HG03520 (cell line): ENCODE data around the gene USP6NL.
A peak's percentile ranks its signal among the peaks of the same experiment; 100 is the strongest.

ENCODE experiments used
- ATAC-seq: cut with Tn5 transposase; IDR thresholded peaks from one replicate; pipeline ENCODE4 v1.9.1; 2021; ENCODE audit warnings: mild to moderate bottlenecking, moderate library complexity; ENCODE audit not compliant: unreplicated experiment

The USP6NL gene

DNA sequence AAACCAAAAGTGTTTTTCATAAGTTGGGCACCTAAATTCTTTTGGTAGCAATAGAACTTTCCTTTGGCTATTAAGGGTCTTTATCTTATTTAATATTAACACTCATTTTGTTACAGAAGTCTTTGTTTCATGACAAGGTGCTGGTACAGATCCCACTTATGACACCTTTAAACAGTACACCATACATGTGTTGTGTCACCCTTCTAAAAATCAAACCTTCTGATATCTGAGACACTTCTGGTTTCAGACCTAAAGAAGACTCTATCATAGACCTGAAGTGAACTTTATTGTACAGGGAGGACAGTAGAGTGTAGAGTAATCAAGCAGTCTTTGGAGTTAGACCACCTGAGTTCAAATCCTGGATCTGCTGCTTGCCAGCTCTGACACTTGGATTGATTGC lies 5.8 kb upstream of the USP6NL start:
- no peak for ATAC-seq

DNA sequence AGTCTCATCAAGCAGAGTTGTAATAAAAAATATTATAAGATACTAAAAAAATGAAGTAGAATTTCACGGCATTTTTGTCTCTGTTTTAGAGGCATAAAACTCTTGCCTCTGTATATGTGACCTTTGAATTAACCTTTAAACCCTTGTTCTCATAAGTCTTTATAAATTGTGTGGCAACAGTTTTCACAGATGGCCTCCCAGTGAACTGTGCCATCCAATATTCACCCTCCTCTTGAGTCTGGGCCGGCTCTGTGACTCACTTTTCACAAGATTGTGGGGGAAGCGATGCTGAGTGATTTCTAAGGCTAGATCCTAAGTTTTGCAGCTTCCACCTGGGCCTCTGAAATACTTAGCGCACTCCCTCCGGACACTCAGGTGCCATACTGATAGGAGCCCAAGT lies 4.6 kb upstream of the USP6NL start:
- ATAC-seq: no peak

DNA sequence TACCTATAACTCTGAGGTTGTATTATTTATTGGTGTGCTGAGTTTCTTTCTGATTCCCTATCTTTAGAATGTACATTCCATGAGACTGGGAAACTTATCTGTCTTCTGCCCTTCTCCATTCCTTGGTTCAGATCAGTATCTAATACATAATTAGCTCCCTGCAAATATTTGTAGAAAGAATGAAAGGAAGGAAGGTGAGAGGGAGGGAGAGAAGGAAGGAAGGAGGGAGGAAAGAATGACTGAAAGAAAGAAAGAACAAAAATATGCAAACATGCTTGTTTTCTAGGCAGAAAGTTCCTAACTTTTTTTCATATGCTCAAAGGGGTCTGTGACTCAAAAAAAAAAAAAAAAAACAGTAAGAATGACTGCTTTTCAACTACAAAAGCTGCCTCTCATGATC lies 3.9 kb upstream of the USP6NL start:
- no peak for ATAC-seq

DNA sequence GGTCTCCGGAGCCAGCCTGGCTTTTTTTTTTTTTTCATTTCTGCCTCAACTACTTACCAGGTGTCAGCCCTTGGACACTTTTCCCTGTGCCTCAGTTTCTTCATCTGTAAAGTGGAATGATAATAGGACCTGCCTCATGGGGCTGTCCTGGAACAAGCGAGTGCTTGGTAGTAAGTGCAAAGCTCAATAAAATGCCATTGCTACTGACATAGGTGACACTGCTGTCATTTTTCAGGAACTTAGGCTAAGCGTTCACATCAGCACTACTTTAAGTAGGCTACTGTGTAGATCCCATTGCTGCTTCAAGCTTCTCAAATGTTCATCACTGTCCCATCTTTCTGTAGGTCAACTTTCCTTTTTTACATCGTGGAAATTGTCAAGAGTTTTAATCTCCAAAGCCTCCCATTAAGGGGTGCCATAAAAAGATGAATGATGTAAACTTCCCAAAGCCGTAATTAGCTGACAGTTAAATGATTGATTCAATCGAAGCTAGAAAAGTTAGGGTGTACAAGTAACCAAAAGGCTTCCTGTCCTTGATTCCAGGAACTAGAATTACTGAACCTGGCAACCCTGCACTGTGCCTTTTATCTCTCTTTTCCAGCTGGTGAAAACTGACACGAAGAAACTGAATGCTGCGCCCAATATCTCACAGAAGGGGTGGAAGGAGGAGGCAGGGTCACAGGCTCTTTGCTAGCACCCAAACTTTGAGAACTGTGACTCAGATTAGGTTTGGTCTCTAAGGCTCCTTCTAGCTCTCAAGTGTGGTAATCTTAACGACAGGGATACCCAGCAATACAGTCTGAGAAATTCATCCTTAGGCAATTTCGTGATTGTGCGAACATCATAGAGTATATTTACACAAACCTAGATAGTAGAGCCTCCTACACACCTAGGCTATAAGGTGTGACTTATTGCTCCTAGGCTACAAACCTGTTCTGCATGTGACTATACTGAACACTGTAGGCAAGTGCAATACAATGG lies 861 bp upstream of the USP6NL start:
- peak; percentile 5 for ATAC-seq

DNA sequence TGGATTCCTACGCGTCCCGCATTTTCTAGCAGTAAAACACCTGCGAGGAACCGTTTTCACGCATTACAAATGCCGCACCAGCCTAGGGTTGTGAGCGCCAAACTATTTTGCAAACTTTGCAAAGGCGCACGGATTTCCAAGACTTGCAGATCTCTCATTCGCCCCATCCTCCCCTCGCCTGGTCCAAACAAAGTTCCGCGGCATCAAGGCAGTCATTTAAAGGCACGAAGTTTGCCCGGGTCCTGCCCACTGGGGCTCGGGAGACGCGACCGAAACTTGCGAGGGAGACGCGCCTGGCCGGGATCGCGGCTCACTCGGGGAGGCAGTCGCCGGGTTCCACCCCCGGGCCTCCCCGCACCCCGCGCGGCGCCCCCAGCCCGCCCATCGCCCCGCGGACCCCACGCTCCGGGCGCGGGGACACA lies 613 bp downstream of the USP6NL start:
- ATAC-seq: peak; percentile 3

DNA sequence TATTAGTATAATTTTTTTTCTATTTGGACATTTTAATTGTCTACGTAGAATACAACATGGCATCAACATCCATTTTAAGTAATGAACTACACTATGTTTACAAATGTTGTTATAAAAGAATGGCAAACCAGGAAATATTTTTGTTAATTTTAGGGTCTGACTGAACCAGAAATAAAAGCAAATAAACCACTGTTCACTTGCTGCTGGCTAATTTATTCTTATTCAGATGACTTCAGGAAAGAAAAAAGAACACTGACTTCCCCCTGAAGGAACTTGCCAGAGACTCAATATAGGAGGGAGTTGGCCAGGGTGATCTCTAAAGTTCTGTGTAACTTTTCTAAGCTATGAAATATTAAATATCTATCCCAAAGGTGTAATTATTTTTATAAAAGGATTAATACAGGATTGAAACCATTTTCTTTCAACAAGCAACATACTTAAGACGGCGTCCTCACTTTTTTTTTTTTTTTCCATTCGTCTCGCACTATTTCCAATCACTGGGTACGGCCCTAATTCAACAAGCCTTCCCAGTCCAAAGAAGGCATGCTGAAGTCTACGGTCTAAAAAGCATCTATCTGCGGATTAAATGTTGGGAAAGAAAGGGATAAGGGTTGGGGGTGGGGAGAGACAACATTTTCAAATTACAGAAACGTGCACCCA lies 1.2 kb downstream of the USP6NL start:
- no peak for ATAC-seq

DNA sequence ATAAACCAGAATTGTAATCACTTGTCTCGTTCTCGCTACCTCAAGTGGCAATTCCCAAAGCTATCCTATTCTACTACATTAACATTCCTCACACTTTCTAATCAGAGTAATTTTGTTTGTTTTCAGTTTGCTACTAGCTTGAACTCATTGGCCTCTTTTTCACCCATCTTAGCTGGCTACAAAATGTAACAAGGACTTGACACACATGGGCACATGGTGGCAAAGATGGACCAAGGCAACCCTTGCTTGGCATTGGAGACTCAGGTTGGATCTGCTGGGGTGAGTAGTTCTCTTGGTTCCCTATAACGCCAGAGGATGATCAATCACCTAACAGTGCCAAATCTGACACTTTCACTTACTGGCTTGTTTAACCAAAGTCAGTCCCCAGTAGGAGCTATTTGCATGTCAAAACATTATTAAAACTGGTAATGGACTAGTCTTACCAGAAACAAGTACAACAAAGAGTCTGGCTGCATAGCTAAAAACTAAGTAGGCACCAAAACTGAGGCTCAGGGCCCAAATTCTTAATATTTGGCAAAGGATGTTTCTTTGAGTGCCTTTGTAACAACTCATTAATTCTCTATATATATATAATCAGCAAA lies 1.9 kb downstream of the USP6NL start:
- no peak for ATAC-seq

DNA sequence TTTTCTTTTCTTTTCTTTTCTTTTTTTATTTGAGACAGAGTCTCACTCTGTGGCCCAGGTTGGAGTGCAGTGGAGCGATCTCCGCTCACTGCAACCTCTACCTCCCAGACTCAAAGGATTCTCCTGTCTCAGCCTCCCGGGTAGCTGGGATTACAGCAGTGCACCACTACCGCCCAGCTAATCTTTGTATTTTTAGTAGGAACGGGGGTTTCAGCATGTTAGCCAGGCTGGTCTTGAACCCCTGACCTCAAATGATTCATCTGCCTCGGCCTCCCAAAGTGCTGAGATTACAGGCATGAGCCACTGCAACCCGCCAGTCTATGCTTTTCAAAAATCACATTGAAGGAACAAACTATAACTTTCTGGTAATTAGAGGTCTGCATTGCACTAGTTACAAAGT lies 2.4 kb downstream of the USP6NL start:
- ATAC-seq: no peak

DNA sequence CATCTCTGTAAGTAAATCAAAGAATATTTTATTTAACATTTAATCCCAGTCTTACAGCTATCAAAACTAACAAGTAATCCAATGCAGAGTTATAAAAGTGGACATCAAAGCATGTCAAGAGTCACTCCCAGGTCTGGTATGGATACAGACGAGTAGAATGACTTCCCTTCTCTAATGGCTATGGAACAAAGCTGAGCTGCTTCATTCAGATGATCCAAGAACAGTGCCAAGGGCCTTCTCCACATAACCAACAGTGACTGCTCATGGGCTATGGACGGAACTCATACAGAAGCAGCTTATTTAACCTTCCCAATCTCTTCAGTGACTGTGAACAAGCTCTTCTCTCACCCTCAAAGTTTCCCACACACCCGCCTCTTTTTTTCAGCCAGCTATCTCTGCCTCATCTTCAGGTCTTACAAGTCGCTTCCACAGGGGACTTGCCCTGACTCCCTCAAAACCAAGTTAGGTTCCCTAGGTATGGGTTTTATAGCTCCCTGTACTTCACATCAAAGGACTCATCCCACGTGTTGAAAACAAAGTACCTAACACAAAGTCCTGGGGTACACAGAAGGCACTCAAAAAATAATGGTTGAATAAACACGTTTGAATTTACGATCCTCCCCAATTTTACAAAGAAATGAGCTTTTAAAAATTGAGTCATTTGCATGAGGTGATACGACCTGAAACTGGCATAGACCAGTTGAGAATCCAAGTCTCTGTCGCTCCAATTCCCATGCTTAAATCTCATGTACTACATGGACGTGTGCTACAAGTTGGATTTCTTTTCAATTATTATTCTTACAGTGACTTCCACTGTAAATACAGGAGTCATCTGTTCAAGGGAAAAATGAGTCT lies 3.1 kb downstream of the USP6NL start:
- no peak for ATAC-seq

DNA sequence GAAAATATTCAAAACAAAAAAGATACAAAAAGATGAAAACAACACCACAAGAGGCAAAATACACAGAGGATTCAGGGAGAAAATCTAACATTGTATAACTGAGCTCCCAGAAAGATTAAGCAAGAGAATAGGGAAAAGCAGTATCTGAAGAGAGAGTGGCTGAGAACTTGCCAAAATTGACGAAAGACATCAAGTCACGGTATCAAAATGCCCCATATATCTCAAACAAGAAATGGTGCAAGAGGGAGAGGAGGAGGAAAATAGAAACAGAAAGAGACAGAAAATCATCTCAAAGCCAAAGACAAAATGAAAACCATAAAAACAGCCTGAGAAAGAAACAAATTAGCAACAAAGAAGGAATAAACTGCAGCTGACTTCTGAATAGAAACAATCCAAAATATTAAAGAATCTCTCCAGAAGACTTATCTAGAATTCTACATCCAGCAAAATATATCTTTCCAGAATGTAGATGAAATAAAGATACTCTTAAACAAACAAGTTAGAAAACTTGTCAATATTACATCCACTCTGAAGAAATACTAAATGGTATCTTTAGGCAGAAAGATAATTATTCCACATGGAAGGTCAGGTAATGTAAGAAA lies 5.5 kb downstream of the USP6NL start:
- no peak for ATAC-seq

DNA sequence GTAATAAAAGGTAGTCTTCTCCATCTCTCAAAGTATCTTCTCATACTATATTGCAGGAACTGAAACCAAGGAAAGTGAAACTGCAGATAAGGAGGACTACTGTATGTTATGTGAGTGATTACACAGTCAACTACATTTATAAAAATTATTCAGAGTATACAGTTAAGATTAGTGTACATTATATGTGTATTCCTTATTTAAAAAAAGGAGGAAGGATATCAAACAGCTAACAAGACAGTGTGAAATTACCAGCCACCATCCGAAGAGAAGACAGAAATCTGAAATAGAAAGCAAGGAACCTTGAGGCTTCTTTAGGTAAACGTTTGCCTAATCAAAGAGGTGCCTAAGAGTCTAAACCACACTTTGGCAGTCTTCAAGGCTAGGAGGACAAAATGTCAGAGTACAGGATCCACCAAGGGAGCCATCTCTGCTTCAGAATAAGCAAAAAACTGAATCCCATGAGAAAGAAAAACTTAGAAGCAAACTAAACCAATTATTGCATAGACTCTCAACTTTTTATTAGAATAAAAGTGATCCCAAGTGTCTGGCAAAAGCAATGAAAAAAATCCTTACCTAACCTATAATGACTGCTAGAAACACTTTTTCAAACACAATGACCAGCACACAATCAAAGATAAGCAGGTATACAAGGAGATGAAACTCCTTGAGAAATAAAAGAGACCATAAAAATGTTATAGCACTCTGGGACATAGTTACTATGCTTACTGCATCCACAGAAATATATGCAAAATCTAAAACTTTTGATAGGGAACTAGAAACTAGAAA lies 6.4 kb downstream of the USP6NL start:
- no peak for ATAC-seq

DNA sequence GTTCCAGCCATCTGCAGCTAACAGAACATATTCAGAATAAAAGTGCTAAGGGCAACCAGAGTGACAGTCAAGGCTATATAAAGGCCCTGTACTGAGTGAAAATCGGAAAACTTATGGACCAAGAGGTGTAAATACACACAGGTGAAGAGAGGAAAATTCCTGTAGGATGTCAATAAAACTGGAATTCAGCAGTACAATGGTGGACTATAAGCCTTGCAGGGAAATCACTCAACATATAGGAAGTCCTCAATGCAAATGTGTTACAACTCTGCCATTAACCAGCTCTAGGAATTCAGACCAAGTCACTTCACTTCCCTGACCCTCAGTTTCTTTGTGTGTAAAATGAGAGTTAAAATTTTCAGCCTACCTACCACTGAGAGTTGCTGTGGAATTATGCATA lies 7.7 kb downstream of the USP6NL start:
- no peak for ATAC-seq

DNA sequence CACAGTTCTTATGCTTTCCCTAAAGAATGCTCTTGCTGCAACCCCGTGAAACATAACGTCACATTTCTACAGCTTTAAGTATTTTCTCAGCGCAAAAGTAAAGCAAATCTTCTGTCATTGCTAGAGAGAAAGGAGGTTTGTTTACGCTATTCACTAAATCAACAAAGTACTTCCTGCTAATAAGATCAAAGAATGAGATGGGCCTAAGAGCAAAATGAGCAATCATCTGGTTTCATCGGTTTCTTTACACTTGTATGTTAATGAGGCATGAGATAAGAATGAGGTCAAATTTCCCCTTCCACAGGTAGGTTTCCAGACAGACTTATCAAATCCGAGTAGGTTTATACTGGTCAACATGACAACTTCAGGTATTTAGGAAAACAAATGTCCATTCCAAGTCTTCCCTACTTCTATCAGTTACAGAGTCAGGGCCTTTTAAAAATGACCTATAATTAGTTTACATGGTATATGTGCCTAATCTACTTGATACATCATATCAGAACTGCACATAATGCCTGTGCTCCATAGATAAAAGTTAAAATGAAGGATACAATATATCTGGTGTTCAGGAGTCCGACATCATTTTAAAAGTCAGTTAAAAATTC lies 8.4 kb downstream of the USP6NL start:
- peak; percentile 42 for ATAC-seq

DNA sequence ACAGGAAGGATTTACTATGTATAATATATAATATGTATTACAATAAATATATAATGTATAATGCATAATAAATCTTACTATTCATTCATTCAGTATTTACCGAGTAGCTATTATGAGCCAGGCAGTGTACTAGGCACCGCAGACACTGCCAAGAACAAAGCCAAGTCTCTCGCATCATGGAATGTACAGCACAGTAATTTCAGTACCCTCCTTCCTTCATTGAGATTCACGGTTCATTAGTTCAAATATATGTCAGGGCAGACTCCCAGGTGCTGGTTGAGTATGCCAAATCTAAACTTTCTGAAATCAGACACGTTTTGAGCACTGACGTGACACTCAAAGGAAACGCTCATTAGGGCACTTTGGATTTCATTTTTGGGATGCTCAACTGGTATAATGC lies 9.1 kb downstream of the USP6NL start:
- no peak for ATAC-seq

DNA sequence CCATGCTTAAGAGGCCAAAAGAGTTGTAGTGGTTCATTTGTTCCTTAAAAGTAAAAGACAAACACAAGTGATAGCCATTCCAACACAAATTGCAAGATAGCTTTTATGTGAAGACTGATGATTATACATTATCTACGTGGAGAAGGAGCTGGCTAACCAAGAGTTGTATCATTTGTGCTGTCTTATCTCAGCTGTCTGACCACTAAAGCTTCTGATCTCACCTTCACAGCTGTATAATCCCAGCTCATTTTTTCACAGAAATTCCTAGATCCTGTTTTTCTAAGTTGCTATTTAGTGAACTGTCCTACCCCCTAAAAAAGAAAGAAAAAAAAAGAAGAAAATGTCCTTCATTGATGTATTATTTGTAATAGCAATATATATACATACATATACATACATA lies 9.8 kb downstream of the USP6NL start:
- ATAC-seq: no peak

DNA sequence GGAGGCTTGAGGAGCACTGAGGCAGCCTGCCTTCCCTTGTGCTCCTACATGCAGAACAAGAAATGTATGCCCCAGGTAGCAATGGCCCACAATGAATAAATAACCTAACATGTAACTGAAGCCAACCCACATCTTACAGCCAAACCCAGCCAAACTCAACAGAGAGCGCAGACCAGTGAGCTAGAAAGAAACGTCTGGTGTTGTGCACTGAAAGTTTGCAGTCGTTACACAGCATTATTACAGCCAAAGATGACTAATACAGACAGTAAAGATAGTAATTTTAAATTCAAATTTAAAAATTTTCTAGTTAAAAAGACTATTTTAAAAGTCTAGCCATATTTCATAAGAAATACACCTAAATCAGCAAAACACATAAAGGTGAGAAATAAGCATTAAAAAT lies 11.2 kb downstream of the USP6NL start:
- no peak for ATAC-seq

DNA sequence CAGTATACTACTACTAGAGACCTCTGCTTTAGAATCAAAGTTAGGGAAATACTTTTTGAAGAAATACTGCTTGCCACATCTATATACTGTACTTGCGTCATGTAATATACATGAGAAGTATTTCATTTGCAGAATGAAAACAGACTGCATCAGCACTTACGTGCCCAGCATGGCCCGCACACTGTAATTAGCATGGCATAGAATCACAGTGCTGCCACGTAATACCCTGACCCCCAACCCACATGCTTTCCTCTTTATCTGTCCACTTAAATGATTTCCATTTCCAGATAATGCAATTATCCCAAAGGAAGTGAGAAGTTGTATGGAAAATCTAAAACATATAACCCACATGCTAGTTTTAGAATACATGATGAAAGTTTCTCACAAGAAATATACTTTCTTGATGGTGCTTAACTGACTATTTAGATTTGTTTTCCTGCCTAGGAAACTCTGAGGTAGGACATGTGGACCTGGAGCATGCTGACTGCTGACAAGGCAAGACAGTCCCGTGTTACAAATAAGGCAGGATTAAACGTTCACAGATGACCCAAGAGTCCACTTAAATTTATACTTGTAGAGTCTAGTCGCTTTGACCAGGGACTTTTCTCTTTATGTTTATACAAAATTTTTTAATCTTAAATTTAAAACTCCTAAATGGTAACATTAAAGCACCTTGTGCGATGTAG lies 12.6 kb downstream of the USP6NL start:
- no peak for ATAC-seq

DNA sequence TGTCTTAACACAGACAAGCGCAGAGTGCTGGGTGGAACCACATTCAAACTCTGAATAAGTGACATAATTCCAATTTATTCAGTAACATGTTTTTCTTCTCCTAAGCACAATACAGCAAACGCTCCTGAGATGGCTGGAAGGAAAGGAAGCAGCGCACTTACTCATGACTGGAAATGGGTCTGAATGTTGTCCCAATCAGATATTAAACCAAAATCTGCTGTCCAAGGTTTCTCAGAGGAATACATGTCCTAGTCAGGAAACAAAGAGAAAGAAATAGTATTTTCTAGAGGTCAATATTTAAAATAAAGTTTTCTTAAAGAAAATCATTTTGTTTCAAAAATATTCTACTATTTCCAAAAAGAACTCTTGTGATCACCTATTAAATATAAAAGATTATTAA lies 14.0 kb downstream of the USP6NL start:
- ATAC-seq: no peak

DNA sequence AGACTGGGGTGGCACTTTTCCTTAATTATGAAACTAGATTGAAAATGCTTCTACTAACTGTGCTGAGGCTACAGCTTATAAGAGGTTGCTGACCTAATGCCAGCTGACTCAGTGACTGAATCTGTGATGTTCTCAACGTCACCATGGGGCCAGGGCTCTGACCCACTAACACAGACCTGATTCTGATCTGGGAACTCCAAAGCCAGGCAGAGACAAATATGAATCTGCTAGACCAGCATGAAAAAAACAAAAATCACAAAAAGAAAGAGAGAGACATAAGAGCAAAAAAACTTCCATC lies 16.1 kb downstream of the USP6NL start:
- ATAC-seq: no peak
